ENCODE data around the gene PVRIG. TPM values are rescaled to one million over a fixed set of nuclear protein-coding genes. Genes with fewer than 3 reads are reported as not detected.
A peak's percentile ranks its signal among the peaks of the same experiment; 100 is the strongest.
"Not testable (repeated sequence)": the region's sequence is repeated elsewhere in the genome, so short reads cannot be mapped to it uniquely, and the experiment has no call there.

The PVRIG gene
- total RNA-seq, 1 donor from 2014 or later = not detected

- Mint-ChIP-seq H3K4me1 (ENCODE audit: low read depth) (peaks cover 26% of the 10 kb centered on the region), H3K27me3 (ENCODE audit: low read depth) (no peaks in the 10 kb centered on the region), H3K9me3 (ENCODE audit: low read depth) (no peaks in the 10 kb centered on the region), H3K27ac (ENCODE audit: unreplicated experiment) (no peak overlapping the region), H3K4me3 (ENCODE audit: unreplicated experiment) (no peak overlapping the region), H3K36me3 (ENCODE audit: low read depth) (peaks cover 4% of the 10 kb centered on the region)
- TF ChIP-seq, protein P1, sequence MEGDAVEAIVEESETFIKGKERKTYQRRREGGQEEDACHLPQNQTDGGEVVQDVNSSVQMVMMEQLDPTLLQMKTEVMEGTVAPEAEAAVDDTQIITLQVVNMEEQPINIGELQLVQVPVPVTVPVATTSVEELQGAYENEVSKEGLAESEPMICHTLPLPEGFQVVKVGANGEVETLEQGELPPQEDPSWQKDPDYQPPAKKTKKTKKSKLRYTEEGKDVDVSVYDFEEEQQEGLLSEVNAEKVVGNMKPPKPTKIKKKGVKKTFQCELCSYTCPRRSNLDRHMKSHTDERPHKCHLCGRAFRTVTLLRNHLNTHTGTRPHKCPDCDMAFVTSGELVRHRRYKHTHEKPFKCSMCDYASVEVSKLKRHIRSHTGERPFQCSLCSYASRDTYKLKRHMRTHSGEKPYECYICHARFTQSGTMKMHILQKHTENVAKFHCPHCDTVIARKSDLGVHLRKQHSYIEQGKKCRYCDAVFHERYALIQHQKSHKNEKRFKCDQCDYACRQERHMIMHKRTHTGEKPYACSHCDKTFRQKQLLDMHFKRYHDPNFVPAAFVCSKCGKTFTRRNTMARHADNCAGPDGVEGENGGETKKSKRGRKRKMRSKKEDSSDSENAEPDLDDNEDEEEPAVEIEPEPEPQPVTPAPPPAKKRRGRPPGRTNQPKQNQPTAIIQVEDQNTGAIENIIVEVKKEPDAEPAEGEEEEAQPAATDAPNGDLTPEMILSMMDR (IDR thresholded peaks at IDR 0.05) = no peak
- DNase-seq (ENCODE audit: low spot score) = no peak
Measured at GRCh38 chr7:100266576-100267354, 47.0 kb downstream of the PVRIG start.

GRCh38 chr7:100267648-100268047 is 47.9 kb downstream of the PVRIG start:
- H3K9me3 Mint-ChIP-seq (ENCODE audit: low read depth) = no peaks in the 10 kb centered on the region

DNA sequence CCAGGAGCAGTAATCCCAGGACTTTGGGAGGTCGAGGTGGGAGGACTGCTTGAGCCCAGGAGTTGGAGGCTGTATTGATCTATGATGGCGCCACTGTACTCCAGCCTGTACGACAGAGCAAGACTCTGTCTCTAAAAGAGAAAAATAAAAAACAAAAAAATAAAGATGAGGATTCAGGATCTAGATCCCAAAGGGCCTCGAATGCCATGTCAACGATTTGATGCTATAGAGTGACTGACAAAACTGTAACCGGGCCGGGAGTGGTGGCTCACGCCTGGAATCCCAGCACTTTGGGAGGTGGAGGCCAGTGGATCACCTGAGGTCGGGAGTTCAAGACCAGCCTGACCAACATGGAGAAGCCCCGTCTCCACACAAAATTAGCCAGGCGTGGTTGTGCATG is 49.1 kb downstream of the PVRIG start:
- not testable (repeated sequence) for H3K27ac Mint-ChIP-seq (ENCODE audit: unreplicated experiment); DNase-seq (ENCODE audit: low spot score); H3K9me3 Mint-ChIP-seq (ENCODE audit: low read depth); H3K27me3 Mint-ChIP-seq (ENCODE audit: low read depth); H3K4me3 Mint-ChIP-seq (ENCODE audit: unreplicated experiment); H3K36me3 Mint-ChIP-seq (ENCODE audit: low read depth)
- H3K4me1 Mint-ChIP-seq (ENCODE audit: low read depth) = peaks cover 32% of the 10 kb centered on the region

More at GRCh38 chr7:100267648-100268047, 47.9 kb downstream of the PVRIG start:
- Mint-ChIP-seq H3K36me3 (ENCODE audit: low read depth) (peaks cover 2% of the 10 kb centered on the region), H3K4me3 (ENCODE audit: unreplicated experiment) (no peak overlapping the region), H3K4me1 (ENCODE audit: low read depth) (peaks cover 30% of the 10 kb centered on the region), H3K27me3 (ENCODE audit: low read depth) (no peaks in the 10 kb centered on the region), H3K27ac (ENCODE audit: unreplicated experiment) (no peak overlapping the region)
- TF ChIP-seq, protein P1 (IDR thresholded peaks at IDR 0.05) = no peak
- DNase-seq (ENCODE audit: low spot score) = no peak

DNA sequence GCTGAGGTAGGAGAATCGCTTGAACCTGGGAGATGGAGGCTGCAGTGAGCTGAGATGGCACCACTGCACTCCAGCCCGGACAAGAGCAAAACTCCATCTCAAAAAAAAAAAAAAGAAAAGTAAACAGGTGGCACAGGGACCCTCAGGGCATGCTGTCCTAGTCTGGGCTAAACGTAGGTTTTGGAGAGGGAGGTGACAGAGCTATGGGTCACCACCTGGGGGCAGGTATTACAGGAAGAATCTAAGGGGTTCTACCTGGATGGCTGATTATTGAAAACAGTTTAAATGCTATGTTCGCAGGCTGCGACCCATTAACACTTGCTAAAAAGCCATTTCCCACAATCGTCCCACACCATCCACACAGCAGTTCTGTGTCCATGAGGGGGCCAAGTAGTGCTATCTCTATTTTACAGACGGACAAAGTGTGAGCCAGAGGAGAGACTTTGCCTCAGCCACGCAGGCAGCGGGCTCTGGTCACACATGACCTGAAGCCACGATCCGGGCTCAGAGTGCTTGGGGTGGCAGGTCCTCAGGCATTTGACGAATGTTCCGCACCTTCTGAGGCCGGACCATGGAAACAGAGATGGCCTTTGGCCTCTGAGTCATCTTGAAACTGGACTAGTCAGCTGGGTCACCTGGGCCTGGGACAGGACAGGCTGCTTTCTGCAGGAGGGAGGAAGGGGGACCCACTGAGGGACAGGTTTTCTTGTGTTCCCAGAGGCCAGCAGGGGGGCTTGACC is 49.7 kb downstream of the PVRIG start:
- not testable (repeated sequence) for H3K27me3 Mint-ChIP-seq (ENCODE audit: low read depth); H3K36me3 Mint-ChIP-seq (ENCODE audit: low read depth); H3K9me3 Mint-ChIP-seq (ENCODE audit: low read depth); DNase-seq (ENCODE audit: low spot score); H3K4me3 Mint-ChIP-seq (ENCODE audit: unreplicated experiment); H3K27ac Mint-ChIP-seq (ENCODE audit: unreplicated experiment)
- peaks cover 32% of the 10 kb centered on the region for H3K4me1 Mint-ChIP-seq (ENCODE audit: low read depth)

DNA sequence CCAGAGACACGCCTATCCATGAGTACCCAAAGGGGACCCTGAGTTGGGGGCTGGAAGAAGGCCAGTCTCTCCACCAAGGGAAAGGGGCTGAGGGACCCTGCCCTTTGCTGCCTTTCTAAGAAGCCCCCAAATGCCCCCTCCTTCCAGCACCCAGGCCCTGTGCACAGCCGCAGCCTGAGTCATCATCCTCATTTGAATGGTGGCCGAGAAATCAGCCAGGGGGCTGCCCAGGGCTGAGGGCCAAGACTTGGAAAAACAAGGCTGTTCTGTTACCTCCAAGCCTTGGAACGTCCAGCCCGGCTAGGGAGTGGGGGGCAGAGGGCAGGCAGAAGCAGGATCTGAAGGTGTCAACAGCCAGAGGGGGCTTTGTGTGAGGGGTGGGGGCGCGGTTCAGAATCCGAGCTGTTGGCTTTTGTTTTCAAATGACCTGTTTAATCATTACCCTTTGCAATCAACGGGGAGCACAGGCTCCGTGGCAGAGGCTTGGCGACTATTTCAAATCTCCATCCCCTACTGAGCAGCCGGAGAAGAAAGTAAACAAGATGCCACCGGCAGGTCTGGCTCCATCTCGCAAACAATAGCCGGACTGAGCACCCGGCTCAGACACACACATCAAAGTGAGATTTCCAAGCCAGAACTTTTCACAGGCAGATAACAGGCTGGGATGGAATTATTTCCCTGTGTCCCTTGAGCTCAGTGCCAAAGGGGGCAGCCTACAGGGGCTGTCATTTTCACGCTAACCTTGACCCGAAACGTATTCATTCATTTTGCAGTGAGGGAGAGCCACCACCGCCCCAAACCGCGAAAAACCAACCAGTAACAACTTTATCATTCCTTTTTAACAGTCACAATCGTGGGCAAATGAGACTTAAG is 50.5 kb downstream of the PVRIG start:
- peak overlapping the region; percentile 72 for H3K4me3 Mint-ChIP-seq (ENCODE audit: unreplicated experiment)
- not testable (repeated sequence) for H3K27me3 Mint-ChIP-seq (ENCODE audit: low read depth); H3K9me3 Mint-ChIP-seq (ENCODE audit: low read depth); H3K36me3 Mint-ChIP-seq (ENCODE audit: low read depth); DNase-seq (ENCODE audit: low spot score)
- H3K27ac Mint-ChIP-seq (ENCODE audit: unreplicated experiment) = peak overlapping the region; percentile 61
- peaks cover 32% of the 10 kb centered on the region for H3K4me1 Mint-ChIP-seq (ENCODE audit: low read depth)
- TF ChIP-seq, protein P1 (IDR thresholded peaks at IDR 0.05) = peak; percentile 8

Other genes with a start within 250 kb of the PVRIG start
- gene AZGP1, start 243.9 kb upstream of the PVRIG start, total RNA-seq = not detected in 3 replicates
- 61.5 to 72.1 TPM (median 62.3 TPM) in 3 replicates for gene ZKSCAN1, start 204.4 kb upstream of the PVRIG start, total RNA-seq
- 9.6 to 13.1 TPM (median 11.8 TPM) in 3 replicates for gene ZSCAN21, start 170.2 kb upstream of the PVRIG start, total RNA-seq
- gene ZNF3, start 138.2 kb upstream of the PVRIG start, total RNA-seq = 21.9 to 28.4 TPM (median 22.1 TPM) in 3 replicates
- gene COPS6, start 131.0 kb upstream of the PVRIG start, total RNA-seq = 80.1 to 111 TPM (median 83.1 TPM) in 3 replicates
- gene MCM7, start 118.6 kb upstream of the PVRIG start, total RNA-seq = 34.0 to 63.8 TPM (median 34.1 TPM) in 3 replicates
- 16.9 to 24.8 TPM (median 19.6 TPM) in 3 replicates for gene AP4M1, start 118.3 kb upstream of the PVRIG start, total RNA-seq
- gene TAF6, start 100.6 kb upstream of the PVRIG start, total RNA-seq = 53.5 to 58.5 TPM (median 54.9 TPM) in 3 replicates
- 29.8 to 46.4 TPM (median 31.5 TPM) in 3 replicates for gene CNPY4, start 100.3 kb upstream of the PVRIG start, total RNA-seq
- gene MBLAC1, start 93.0 kb upstream of the PVRIG start, total RNA-seq = 1.7 to 3.2 TPM (median 2.5 TPM) in 3 replicates
- gene LAMTOR4, start 71.0 kb upstream of the PVRIG start, total RNA-seq = 73.2 to 89.4 TPM (median 75.7 TPM) in 3 replicates
- gene TRAPPC14, start 61.2 kb upstream of the PVRIG start, total RNA-seq = 15.4 to 19.7 TPM (median 16.3 TPM) in 3 replicates
- gene GAL3ST4, start 51.3 kb upstream of the PVRIG start, total RNA-seq = 1.8 to 4.9 TPM (median 4.3 TPM) in 3 replicates
- gene GPC2, start 42.6 kb upstream of the PVRIG start, total RNA-seq = 6.2 to 7.3 TPM (median 6.7 TPM) in 3 replicates
- gene STAG3, start 42.0 kb upstream of the PVRIG start, total RNA-seq = 0.57 to 1.2 TPM (median 0.64 TPM) in 3 replicates
- gene SPDYE3, start 87.8 kb downstream of the PVRIG start, total RNA-seq = not detected in 3 replicates
- 19.1 to 32.2 TPM (median 20.3 TPM) in 3 replicates for gene PILRB, start 138.2 kb downstream of the PVRIG start, total RNA-seq
- 0.60 to 0.92 TPM (median 0.62 TPM) in 3 replicates for gene PILRA, start 153.5 kb downstream of the PVRIG start, total RNA-seq
- gene ZCWPW1, start 208.8 kb downstream of the PVRIG start, total RNA-seq = 2.3 to 3.8 TPM (median 2.6 TPM) in 3 replicates
- 30.9 to 39.1 TPM (median 31.8 TPM) in 3 replicates for gene MEPCE, start 209.9 kb downstream of the PVRIG start, total RNA-seq
- gene PPP1R35, start 216.5 kb downstream of the PVRIG start, total RNA-seq = 20.5 to 23.0 TPM (median 21.0 TPM) in 3 replicates
- gene SPACDR, start 244.3 kb downstream of the PVRIG start, total RNA-seq = 0.42 to 0.87 TPM in 2 of 3 replicates, not detected in the other